SK-N-SH treated with all-trans-retinoic acid at 6 μM for 48 hours (cell line): ENCODE data around the gene FAM171A2.

Experiments
- ARNTL ChIP-seq: fragments of 450-650 bp; formaldehyde crosslinking; IDR thresholded peaks from 2 replicates; pipeline ENCODE4 v1.5.0; 2020; ENCODE audit warnings: low read depth, mild to moderate bottlenecking, moderate library complexity, borderline replicate concordance
- ESRRG ChIP-seq: fragments of 250-450 bp; sonication (Bioruptor Pico); IDR thresholded peaks from 2 replicates; pipeline ENCODE4 v1.6.1; 2021; ENCODE audit warnings: mild to moderate bottlenecking
- PPARA ChIP-seq: fragments of 250-450 bp; sonication (Bioruptor Pico); IDR thresholded peaks from 2 replicates; pipeline ENCODE4 v1.5.0; 2020; ENCODE audit warnings: mild to moderate bottlenecking, borderline replicate concordance
- RARB ChIP-seq: fragments of 250-450 bp; sonication (Bioruptor Pico); IDR thresholded peaks from 2 replicates; pipeline ENCODE4 v1.8.0; 2021; ENCODE audit warnings: mild to moderate bottlenecking, moderate library complexity
- ZNF8 ChIP-seq: fragments of 450-650 bp; formaldehyde crosslinking; IDR thresholded peaks from 2 replicates; pipeline ENCODE4 v1.5.0; 2020; ENCODE audit warnings: mild to moderate bottlenecking, moderate library complexity
- TF ChIP-seq, protein P1 (sequence below): fragments of 250-450 bp; sonication (Bioruptor Pico); IDR thresholded peaks from 2 replicates; pipeline ENCODE4 v1.8.0; 2021; ENCODE audit warnings: low read depth, mild to moderate bottlenecking, moderate library complexity, borderline replicate concordance
- TF ChIP-seq, protein P2 (sequence below): fragments of 250-450 bp; sonication (Bioruptor Pico); IDR thresholded peaks from 2 replicates; pipeline ENCODE4 v1.5.0; 2020; ENCODE audit warnings: mild to moderate bottlenecking, moderate library complexity
- TF ChIP-seq, protein P3 (sequence below): fragments of 250-450 bp; sonication (Bioruptor Pico); IDR thresholded peaks from 2 replicates; pipeline ENCODE4 v1.8.0; 2020; ENCODE audit warnings: mild to moderate bottlenecking, moderate library complexity, borderline replicate concordance

DNA sequence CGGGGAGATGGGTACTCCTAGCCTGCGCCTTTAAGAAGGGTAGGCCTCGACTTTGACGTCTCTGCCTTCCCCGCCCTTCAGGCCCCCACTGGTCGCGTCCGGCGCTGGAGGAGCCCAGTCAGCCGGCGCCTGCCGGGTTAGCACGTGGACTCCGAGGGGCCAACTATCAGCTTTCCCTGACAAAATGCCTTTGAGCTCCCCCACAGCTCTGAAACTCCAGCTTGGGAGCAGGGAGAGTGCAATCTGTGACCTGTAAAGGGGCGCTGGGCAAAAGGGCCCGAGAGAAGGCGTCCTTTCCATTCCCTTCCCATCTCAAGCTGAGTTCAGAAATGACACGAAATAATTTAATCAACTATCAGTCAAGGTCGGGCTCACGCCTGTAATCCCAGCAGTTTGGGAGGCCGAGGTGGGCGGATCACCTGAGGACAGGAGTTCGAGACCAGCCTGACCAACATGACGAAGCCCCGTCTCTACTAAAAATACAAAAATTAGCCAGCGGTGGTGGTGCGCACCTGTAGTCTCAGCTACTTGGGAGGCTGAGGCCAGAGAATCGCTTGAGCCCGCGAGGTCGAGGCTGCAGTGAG lies 36.7 kb downstream of the FAM171A2 start:
- TF ChIP-seq ARNTL (CRISPR knock-in tag) (peak; percentile 82; the same call in 1 of the 2 replicates), PPARA (no peak), ZNF8 (CRISPR knock-in tag) (no peak), RARB (CRISPR knock-in tag) (no peak), ESRRG (CRISPR knock-in tag) (no peak)
- TF ChIP-seq, protein P1, sequence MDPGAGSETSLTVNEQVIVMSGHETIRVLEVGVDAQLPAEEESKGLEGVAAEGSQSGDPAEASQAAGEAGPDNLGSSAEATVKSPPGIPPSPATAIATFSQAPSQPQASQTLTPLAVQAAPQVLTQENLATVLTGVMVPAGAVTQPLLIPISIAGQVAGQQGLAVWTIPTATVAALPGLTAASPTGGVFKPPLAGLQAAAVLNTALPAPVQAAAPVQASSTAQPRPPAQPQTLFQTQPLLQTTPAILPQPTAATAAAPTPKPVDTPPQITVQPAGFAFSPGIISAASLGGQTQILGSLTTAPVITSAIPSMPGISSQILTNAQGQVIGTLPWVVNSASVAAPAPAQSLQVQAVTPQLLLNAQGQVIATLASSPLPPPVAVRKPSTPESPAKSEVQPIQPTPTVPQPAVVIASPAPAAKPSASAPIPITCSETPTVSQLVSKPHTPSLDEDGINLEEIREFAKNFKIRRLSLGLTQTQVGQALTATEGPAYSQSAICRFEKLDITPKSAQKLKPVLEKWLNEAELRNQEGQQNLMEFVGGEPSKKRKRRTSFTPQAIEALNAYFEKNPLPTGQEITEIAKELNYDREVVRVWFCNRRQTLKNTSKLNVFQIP (CRISPR knock-in tag), result no peak
- TF ChIP-seq, protein P2, sequence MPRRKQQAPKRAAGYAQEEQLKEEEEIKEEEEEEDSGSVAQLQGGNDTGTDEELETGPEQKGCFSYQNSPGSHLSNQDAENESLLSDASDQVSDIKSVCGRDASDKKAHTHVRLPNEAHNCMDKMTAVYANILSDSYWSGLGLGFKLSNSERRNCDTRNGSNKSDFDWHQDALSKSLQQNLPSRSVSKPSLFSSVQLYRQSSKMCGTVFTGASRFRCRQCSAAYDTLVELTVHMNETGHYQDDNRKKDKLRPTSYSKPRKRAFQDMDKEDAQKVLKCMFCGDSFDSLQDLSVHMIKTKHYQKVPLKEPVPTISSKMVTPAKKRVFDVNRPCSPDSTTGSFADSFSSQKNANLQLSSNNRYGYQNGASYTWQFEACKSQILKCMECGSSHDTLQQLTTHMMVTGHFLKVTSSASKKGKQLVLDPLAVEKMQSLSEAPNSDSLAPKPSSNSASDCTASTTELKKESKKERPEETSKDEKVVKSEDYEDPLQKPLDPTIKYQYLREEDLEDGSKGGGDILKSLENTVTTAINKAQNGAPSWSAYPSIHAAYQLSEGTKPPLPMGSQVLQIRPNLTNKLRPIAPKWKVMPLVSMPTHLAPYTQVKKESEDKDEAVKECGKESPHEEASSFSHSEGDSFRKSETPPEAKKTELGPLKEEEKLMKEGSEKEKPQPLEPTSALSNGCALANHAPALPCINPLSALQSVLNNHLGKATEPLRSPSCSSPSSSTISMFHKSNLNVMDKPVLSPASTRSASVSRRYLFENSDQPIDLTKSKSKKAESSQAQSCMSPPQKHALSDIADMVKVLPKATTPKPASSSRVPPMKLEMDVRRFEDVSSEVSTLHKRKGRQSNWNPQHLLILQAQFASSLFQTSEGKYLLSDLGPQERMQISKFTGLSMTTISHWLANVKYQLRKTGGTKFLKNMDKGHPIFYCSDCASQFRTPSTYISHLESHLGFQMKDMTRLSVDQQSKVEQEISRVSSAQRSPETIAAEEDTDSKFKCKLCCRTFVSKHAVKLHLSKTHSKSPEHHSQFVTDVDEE (CRISPR knock-in tag), result no peak
- TF ChIP-seq, protein P3, sequence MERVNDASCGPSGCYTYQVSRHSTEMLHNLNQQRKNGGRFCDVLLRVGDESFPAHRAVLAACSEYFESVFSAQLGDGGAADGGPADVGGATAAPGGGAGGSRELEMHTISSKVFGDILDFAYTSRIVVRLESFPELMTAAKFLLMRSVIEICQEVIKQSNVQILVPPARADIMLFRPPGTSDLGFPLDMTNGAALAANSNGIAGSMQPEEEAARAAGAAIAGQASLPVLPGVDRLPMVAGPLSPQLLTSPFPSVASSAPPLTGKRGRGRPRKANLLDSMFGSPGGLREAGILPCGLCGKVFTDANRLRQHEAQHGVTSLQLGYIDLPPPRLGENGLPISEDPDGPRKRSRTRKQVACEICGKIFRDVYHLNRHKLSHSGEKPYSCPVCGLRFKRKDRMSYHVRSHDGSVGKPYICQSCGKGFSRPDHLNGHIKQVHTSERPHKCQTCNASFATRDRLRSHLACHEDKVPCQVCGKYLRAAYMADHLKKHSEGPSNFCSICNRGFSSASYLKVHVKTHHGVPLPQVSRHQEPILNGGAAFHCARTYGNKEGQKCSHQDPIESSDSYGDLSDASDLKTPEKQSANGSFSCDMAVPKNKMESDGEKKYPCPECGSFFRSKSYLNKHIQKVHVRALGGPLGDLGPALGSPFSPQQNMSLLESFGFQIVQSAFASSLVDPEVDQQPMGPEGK (CRISPR knock-in tag), result no peak
